Neural cell (in vitro differentiated cells): ENCODE data around the gene MAN2C1. TPM values are rescaled to one million over a fixed set of nuclear protein-coding genes. Genes with fewer than 3 reads are reported as not detected.

Experiments
- H2AFZ ChIP-seq: fragments of 200-600, 300-800 bp; sonication (generic), shearing (Covaris generic); 2 replicates; pipeline ENCODE4 v1.6.0; 2014; ENCODE audit warnings: low read depth, mild to moderate bottlenecking, antibody characterized with exemption, low read length, moderate library complexity
- H3F3A ChIP-seq: fragments of 200-600 bp; shearing (Covaris generic); 2 replicates; pipeline ENCODE4 v1.6.1; 2016; ENCODE audit warnings: mild to moderate bottlenecking, moderate library complexity, mixed read lengths, antibody characterized with exemption, low read length; ENCODE audit not compliant: insufficient read depth, poor library complexity, severe bottlenecking
- H3K27ac ChIP-seq: fragments of 200-600, 300-800 bp; sonication (generic), shearing (Covaris generic); 2 replicates; pipeline ENCODE4 v1.5.1; 2014; ENCODE audit warnings: mild to moderate bottlenecking, low read length, moderate library complexity
- H3K27me3 ChIP-seq: fragments of 300-800, 200-600 bp; sonication (generic), shearing (Covaris generic); 2 replicates; pipeline ENCODE4 v1.6.0; 2014; ENCODE audit warnings: mild to moderate bottlenecking, low read depth, low read length, moderate library complexity; ENCODE audit not compliant: insufficient read depth
- H3K36me3 ChIP-seq: fragments of 300-800, 200-600 bp; sonication (generic), shearing (Covaris generic); 2 replicates; pipeline ENCODE4 v1.5.1; 2014; ENCODE audit warnings: mild to moderate bottlenecking, antibody characterized with exemption, low read length, moderate library complexity; ENCODE audit not compliant: insufficient read depth
- H3K4me2 ChIP-seq: fragments of 300-800, 200-600 bp; sonication (generic), shearing (Covaris generic); 2 replicates; pipeline ENCODE4 v1.6.0; 2014; ENCODE audit warnings: mild to moderate bottlenecking, low read length
- H3K4me3 ChIP-seq: fragments of 300-800, 200-600 bp; sonication (generic), shearing (Covaris generic); 2 replicates; pipeline ENCODE4 v1.5.1; 2014; ENCODE audit warnings: mild to moderate bottlenecking, low read length, moderate library complexity
- H3K79me2 ChIP-seq: fragments of 200-600 bp; shearing (Covaris generic); replicated peaks from 2 replicates; pipeline ENCODE4 v1.6.0; 2014; ENCODE audit warnings: mild to moderate bottlenecking, low read length, moderate library complexity; ENCODE audit not compliant: insufficient read depth
- H3K9ac ChIP-seq: fragments of 300-800, 200-600 bp; sonication (generic), shearing (Covaris generic); 2 replicates; pipeline ENCODE4 v1.6.1; 2016; ENCODE audit warnings: mild to moderate bottlenecking, low read length, mixed read lengths
- H3K9me2 ChIP-seq: fragments of 200-600 bp; shearing (Covaris generic); 2 replicates; pipeline ENCODE4 v1.6.1; 2016; ENCODE audit warnings: mild to moderate bottlenecking, low read length, mixed read lengths; ENCODE audit not compliant: insufficient read depth
- H3K9me3 ChIP-seq: fragments of 200-600, 300-800 bp; sonication (generic), shearing (Covaris generic); 2 replicates; pipeline ENCODE4 v1.6.1; 2016; ENCODE audit warnings: mild to moderate bottlenecking, mixed run types, low read length, moderate library complexity, mixed read lengths
- H4K20me1 ChIP-seq: fragments of 200-600 bp; shearing (Covaris generic); 2 replicates; pipeline ENCODE4 v1.6.1; 2016; ENCODE audit warnings: mild to moderate bottlenecking, mixed run types; ENCODE audit not compliant: insufficient read depth
- CTCF ChIP-seq: fragments of 450-650 bp; IDR thresholded peaks from 2 replicates; pipeline ENCODE4 v1.5.1; 2014; ENCODE audit warnings: antibody characterized with exemption, mild to moderate bottlenecking, moderate library complexity; ENCODE audit not compliant: poor library complexity, severe bottlenecking
- EP300 ChIP-seq: fragments of 450-650 bp; conservative IDR thresholded peaks from 2 replicates; pipeline ENCODE4 v1.6.1; 2014; ENCODE audit warnings: antibody characterized with exemption, mild to moderate bottlenecking, moderate library complexity; ENCODE audit not compliant: poor library complexity, severe bottlenecking
- EZH2 ChIP-seq: fragments of 200-600, 300-800 bp; shearing (Covaris generic), sonication (generic); IDR thresholded peaks from 2 replicates; pipeline ENCODE4 v1.6.1; 2014; ENCODE audit warnings: antibody characterized with exemption, low read length, borderline replicate concordance, mild to moderate bottlenecking; ENCODE audit not compliant: insufficient read depth, poor library complexity, severe bottlenecking
- POLR2AphosphoS5 ChIP-seq: IDR thresholded peaks from 2 replicates; pipeline ENCODE4 v1.6.1; 2012
- RAD21 ChIP-seq: fragments of 450-650 bp; conservative IDR thresholded peaks from 2 replicates; pipeline ENCODE4 v1.6.1; 2014; ENCODE audit warnings: antibody characterized with exemption, mild to moderate bottlenecking, moderate library complexity
- REST ChIP-seq: IDR thresholded peaks from 2 replicates; pipeline ENCODE4 v1.6.1; 2012; ENCODE audit warnings: borderline replicate concordance
- SMC3 ChIP-seq: fragments of 450-650 bp; conservative IDR thresholded peaks from 2 replicates; pipeline ENCODE4 v1.6.1; 2014; ENCODE audit warnings: antibody characterized with exemption, mild to moderate bottlenecking, moderate library complexity; ENCODE audit not compliant: poor library complexity
- TAF1 ChIP-seq: IDR thresholded peaks from 2 replicates; pipeline ENCODE4 v1.6.1; 2012; ENCODE audit warnings: low read depth
- polyA plus RNA-seq: library from polyadenylated mRNA; depleted of rRNA; stranded (reverse); fragments of >200 nt; gene quantifications from 2 replicates; pipeline ENCODE4 v1.2.3, GENCODE V29; 2014

Gene MAN2C1
- polyA plus RNA-seq, 1 donor from 2014 or later, result 261 TPM

- no peak overlapping the region for H3K27ac ChIP-seq
- H3K9me3 ChIP-seq, result no peaks in the 10 kb centered on the region
- no peak for TF ChIP-seq POLR2AphosphoS5
- no peaks in the 10 kb centered on the region for H3F3A ChIP-seq
- H3K79me2 ChIP-seq, result no peaks in the 10 kb centered on the region
- H3K27me3 ChIP-seq, result no peaks in the 10 kb centered on the region
- no peaks in the 10 kb centered on the region for H3K36me3 ChIP-seq
- H3K9ac ChIP-seq, result no peak overlapping the region
- no peak overlapping the region for H3K4me3 ChIP-seq
- no peaks in the 10 kb centered on the region for H4K20me1 ChIP-seq
- no peaks in the 10 kb centered on the region for H3K9me2 ChIP-seq
- no peak overlapping the region for H2AFZ ChIP-seq
- H3K4me2 ChIP-seq, result no peak overlapping the region
These were observed 3.7 kb upstream of the MAN2C1 start for GRCh38 chr15:75371901-75372688.

GRCh38 chr15:75371486-75371885 lies 3.1 kb upstream of the MAN2C1 start:
- Histone ChIP-seq H4K20me1 (no peaks in the 10 kb centered on the region), H3F3A (no peaks in the 10 kb centered on the region), H3K9ac (no peak overlapping the region), H3K79me2 (no peaks in the 10 kb centered on the region), H3K4me3 (no peak overlapping the region), H3K27ac (no peak overlapping the region), H3K4me2 (no peak overlapping the region), H3K9me3 (no peaks in the 10 kb centered on the region), H3K9me2 (no peaks in the 10 kb centered on the region), H3K27me3 (no peaks in the 10 kb centered on the region), H2AFZ (no peak overlapping the region), H3K36me3 (no peaks in the 10 kb centered on the region)
- TF ChIP-seq CTCF, result no peak
- no peak for TF ChIP-seq REST
- no peak for TF ChIP-seq EZH2
- TF ChIP-seq TAF1, result no peak
- no peak for TF ChIP-seq SMC3

- Histone ChIP-seq H3K9ac (no peak overlapping the region), H3K27ac (no peak overlapping the region), H3K4me3 (no peak overlapping the region), H3F3A (no peaks in the 10 kb centered on the region), H3K9me3 (no peaks in the 10 kb centered on the region), H3K36me3 (no peaks in the 10 kb centered on the region), H3K4me2 (no peak overlapping the region), H2AFZ (no peak overlapping the region), H3K79me2 (no peaks in the 10 kb centered on the region), H4K20me1 (no peaks in the 10 kb centered on the region), H3K27me3 (no peaks in the 10 kb centered on the region), H3K9me2 (no peaks in the 10 kb centered on the region)
- TF ChIP-seq REST (no peak), EP300 (no peak), TAF1 (no peak), CTCF (no peak), RAD21 (no peak), POLR2AphosphoS5 (no peak)
These were observed 1.6 kb upstream of the MAN2C1 start for GRCh38 chr15:75369897-75370581.
